Measurements from ENCODE around the gene RELT. TPM values are rescaled to one million over a fixed set of nuclear protein-coding genes. Genes with fewer than 3 reads are reported as not detected.

Gene RELT
- total and polyA plus RNA-seq, 2 experiments from 2014 or later: 2.0 to 6.3 TPM

DNA sequence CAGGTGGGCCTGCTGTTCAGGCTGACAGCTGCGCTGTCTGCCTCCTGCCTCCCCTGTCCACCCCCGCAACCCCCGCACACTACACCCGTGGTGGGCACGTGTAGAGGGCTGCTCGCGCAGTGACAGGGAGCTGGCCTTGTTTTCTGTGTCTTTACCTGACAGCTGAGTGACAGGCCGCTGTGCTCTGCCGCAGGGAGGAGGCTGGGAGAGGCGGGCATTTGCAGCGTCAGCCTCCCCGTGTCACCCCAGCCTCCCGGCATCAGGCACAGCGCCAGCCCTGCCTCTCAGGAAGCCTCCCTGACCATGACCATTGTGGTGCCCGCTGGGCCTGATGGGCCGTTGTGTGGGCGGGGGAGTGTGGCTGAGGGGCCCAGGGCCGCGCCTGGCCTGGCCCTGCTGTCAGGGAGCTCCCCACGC, 32.0 kb upstream of the RELT start:
- peaks cover 29% of the 10 kb centered on the region for H3K27me3 ChIP-seq (ENCODE audit: insufficient read depth)
- Mint-ChIP-seq H3K4me1 (peaks cover 21% of the 10 kb centered on the region), H3K36me3 (ENCODE audit: low read depth) (no peaks in the 10 kb centered on the region; the same call in 2 of the 3 replicates), H3K9me3 (no peaks in the 10 kb centered on the region), H3K4me3 (peak overlapping the region; percentile 66; the same call in 1 of the 3 replicates), H3K27ac (no peak overlapping the region), H3K27me3 (ENCODE audit: insufficient read depth, low read depth, poor library complexity) (peaks cover 40% of the 10 kb centered on the region)
- H3K4me1 ChIP-seq (ENCODE audit: insufficient read depth): peaks cover 11% of the 10 kb centered on the region; the same call in 1 of the 2 replicates
- H3K4me2 ChIP-seq: no peak overlapping the region
- DNase-seq (ENCODE audit: low spot score) (no peak), ATAC-seq (no peak)
- no peak overlapping the region for H3K4me3 ChIP-seq
- peaks cover 7% of the 10 kb centered on the region; the same call in 1 of the 2 replicates for H4K20me1 ChIP-seq (replicated peaks; ENCODE audit: insufficient read depth)
- TF ChIP-seq EZH2 (IDR thresholded peaks at IDR 0.05; ENCODE audit: low read depth, unreplicated experiment) (no peak), ETS1 (IDR thresholded peaks at IDR 0.05) (no peak)
- TF ChIP-seq, protein P1, sequence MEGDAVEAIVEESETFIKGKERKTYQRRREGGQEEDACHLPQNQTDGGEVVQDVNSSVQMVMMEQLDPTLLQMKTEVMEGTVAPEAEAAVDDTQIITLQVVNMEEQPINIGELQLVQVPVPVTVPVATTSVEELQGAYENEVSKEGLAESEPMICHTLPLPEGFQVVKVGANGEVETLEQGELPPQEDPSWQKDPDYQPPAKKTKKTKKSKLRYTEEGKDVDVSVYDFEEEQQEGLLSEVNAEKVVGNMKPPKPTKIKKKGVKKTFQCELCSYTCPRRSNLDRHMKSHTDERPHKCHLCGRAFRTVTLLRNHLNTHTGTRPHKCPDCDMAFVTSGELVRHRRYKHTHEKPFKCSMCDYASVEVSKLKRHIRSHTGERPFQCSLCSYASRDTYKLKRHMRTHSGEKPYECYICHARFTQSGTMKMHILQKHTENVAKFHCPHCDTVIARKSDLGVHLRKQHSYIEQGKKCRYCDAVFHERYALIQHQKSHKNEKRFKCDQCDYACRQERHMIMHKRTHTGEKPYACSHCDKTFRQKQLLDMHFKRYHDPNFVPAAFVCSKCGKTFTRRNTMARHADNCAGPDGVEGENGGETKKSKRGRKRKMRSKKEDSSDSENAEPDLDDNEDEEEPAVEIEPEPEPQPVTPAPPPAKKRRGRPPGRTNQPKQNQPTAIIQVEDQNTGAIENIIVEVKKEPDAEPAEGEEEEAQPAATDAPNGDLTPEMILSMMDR (conservative IDR thresholded peaks at IDR 0.05; ENCODE audit: low read depth in 2 of 2): no peak
- no peaks in the 10 kb centered on the region for H3K9me2 ChIP-seq (ENCODE audit: insufficient read depth)
- H3K79me2 ChIP-seq (replicated peaks; ENCODE audit: insufficient read depth): no peaks in the 10 kb centered on the region
- H3K27ac ChIP-seq (ENCODE audit: low read depth): no peak overlapping the region
- H3F3A ChIP-seq (replicated peaks; ENCODE audit: low read depth): no peaks in the 10 kb centered on the region
- H2AFZ ChIP-seq: no peak overlapping the region
- H3K36me3 ChIP-seq (ENCODE audit: insufficient read depth): no peaks in the 10 kb centered on the region

- Histone ChIP-seq H4K20me1 (replicated peaks; ENCODE audit: insufficient read depth) (peaks cover 11% of the 10 kb centered on the region), H3F3A (replicated peaks; ENCODE audit: low read depth) (no peaks in the 10 kb centered on the region; the same call in 1 of the 2 replicates), H3K4me3 (no peak overlapping the region), H3K79me2 (replicated peaks; ENCODE audit: insufficient read depth) (no peaks in the 10 kb centered on the region), H3K4me2 (no peak overlapping the region), H3K27me3 (ENCODE audit: insufficient read depth) (peaks cover 27% of the 10 kb centered on the region), H3K27ac (ENCODE audit: low read depth) (no peak overlapping the region), H2AFZ (no peak overlapping the region), H3K36me3 (ENCODE audit: insufficient read depth) (no peaks in the 10 kb centered on the region), H3K4me1 (ENCODE audit: insufficient read depth) (peaks cover 6% of the 10 kb centered on the region; the same call in 1 of the 2 replicates), H3K9me2 (ENCODE audit: insufficient read depth) (no peaks in the 10 kb centered on the region)
- Mint-ChIP-seq H3K27ac (no peak overlapping the region), H3K4me1 (peaks cover 15% of the 10 kb centered on the region), H3K36me3 (ENCODE audit: low read depth) (no peaks in the 10 kb centered on the region; the same call in 2 of the 3 replicates), H3K27me3 (ENCODE audit: insufficient read depth, low read depth, poor library complexity) (peaks cover 34% of the 10 kb centered on the region), H3K9me3 (no peaks in the 10 kb centered on the region), H3K4me3 (no peak overlapping the region)
- ATAC-seq (no peak), DNase-seq (ENCODE audit: low spot score) (no peak)
- TF ChIP-seq JUNB (IDR thresholded peaks at IDR 0.05; ENCODE audit: unreplicated experiment): no peak
- no peak for TF ChIP-seq ZNF114 (CRISPR knock-in tag; IDR thresholded peaks at IDR 0.05)
- TF ChIP-seq EZH2 (IDR thresholded peaks at IDR 0.05; ENCODE audit: low read depth, unreplicated experiment): no peak
- TF ChIP-seq NANOG (IDR thresholded peaks at IDR 0.05; ENCODE audit: borderline replicate concordance): no peak
- TF ChIP-seq REST (IDR thresholded peaks at IDR 0.05; ENCODE audit: unreplicated experiment): no peak
These were observed 30.6 kb upstream of the RELT start for GRCh38 chr11:73345481-73346160.

All from GM23338 (cell line).